ENCODE measurements around the gene ABHD12. TPM values are rescaled to one million over a fixed set of nuclear protein-coding genes. Genes with fewer than 3 reads are reported as not detected.

ABHD12 gene
- total RNA-seq, 1 experiment from 2014 or later: 40.6 TPM

- Histone ChIP-seq H3K9me3 (ENCODE audit: low read depth, low read length, poor library complexity, severe bottlenecking) (no peaks in the 10 kb centered on the region), H3K4me1 (ENCODE audit: insufficient read depth, low read length, poor library complexity, severe bottlenecking) (no peaks in the 10 kb centered on the region), H3K27ac (ENCODE audit: low read depth, low read length, poor library complexity, severe bottlenecking) (no peak overlapping the region), H3K27me3 (replicated peaks; ENCODE audit: insufficient read depth, low read depth, low read length, poor library complexity) (no peaks in the 10 kb centered on the region), H3K4me3 (ENCODE audit: low read depth, low read length, poor library complexity, severe bottlenecking) (no peak overlapping the region), H3K36me3 (ENCODE audit: insufficient read depth, low read length, poor library complexity, severe bottlenecking) (peaks cover 58% of the 10 kb centered on the region)
- DNase-seq (ENCODE audit: low spot score): no peak
- intact Hi-C loops (cut with micrococcal nuclease; ENCODE audit: unreplicated experiment): no loop called here
- POLR2A ChIA-PET (ENCODE audit: low non-redundant PET): no interaction called here
- CTCF ChIA-PET: no interaction called here
- BruUV-seq (replicated peaks): no TSS peak
- no peak for TF ChIP-seq CTCF (conservative IDR thresholded peaks at IDR 0.05; ENCODE audit: low read depth, low read length)
- no peak for TF ChIP-seq EZH2 (IDR thresholded peaks at IDR 0.05; ENCODE audit: borderline replicate concordance, low read depth, low read length, poor library complexity, severe bottlenecking)
These were observed 28.1 kb upstream of the ABHD12 start for GRCh38 chr20:25418776-25419175.

- H3K27ac ChIP-seq (ENCODE audit: low read depth, low read length, poor library complexity, severe bottlenecking): peak overlapping the region; percentile 91
- peak overlapping the region; percentile 81 for H3K4me3 ChIP-seq (ENCODE audit: low read depth, low read length, poor library complexity, severe bottlenecking)
- H3K4me1 ChIP-seq (ENCODE audit: insufficient read depth, low read length, poor library complexity, severe bottlenecking): peaks cover 8% of the 10 kb centered on the region
- ChIA-PET CTCF (interaction anchor here (1.0 kb wide), 1 partner anchor 10 kb away, joined by 3 read pairs; no protein-coding TSS in a partner anchor), POLR2A (ENCODE audit: low non-redundant PET) (interaction anchor here (0.6 kb wide), 1 partner anchor 316 kb away, joined by 4 read pairs; no protein-coding TSS in a partner anchor)
- no peak for TF ChIP-seq EZH2 (IDR thresholded peaks at IDR 0.05; ENCODE audit: borderline replicate concordance, low read depth, low read length, poor library complexity, severe bottlenecking)
- TF ChIP-seq CTCF (conservative IDR thresholded peaks at IDR 0.05; ENCODE audit: low read depth, low read length): no peak
- DNase-seq (ENCODE audit: low spot score): no peak
- no TSS peak for BruUV-seq (replicated peaks)
- H3K36me3 ChIP-seq (ENCODE audit: insufficient read depth, low read length, poor library complexity, severe bottlenecking): peaks cover 11% of the 10 kb centered on the region
- intact Hi-C loops (cut with micrococcal nuclease; ENCODE audit: unreplicated experiment): no loop called here
- no peaks in the 10 kb centered on the region for H3K27me3 ChIP-seq (replicated peaks; ENCODE audit: insufficient read depth, low read depth, low read length, poor library complexity)
- no peaks in the 10 kb centered on the region for H3K9me3 ChIP-seq (ENCODE audit: low read depth, low read length, poor library complexity, severe bottlenecking)
These were observed 18.3 kb upstream of the ABHD12 start for GRCh38 chr20:25408890-25409289.

GRCh38 chr20:25408170-25408547 is 17.5 kb upstream of the ABHD12 start:
- H3K9me3 ChIP-seq (ENCODE audit: low read depth, low read length, poor library complexity, severe bottlenecking): no peaks in the 10 kb centered on the region
- ChIA-PET POLR2A (ENCODE audit: low non-redundant PET) (interaction anchor here (0.6 kb wide), 1 partner anchor 315 kb away, joined by 4 read pairs; no protein-coding TSS in a partner anchor), CTCF (interaction anchor here (1.0 to 1.6 kb wide), 2 partner anchors 9 to 414 kb away, joined by 3 to 4 read pairs; no protein-coding TSS in a partner anchor)
- no peak for DNase-seq (ENCODE audit: low spot score)
- H3K4me1 ChIP-seq (ENCODE audit: insufficient read depth, low read length, poor library complexity, severe bottlenecking): peaks cover 8% of the 10 kb centered on the region
- intact Hi-C loops (cut with micrococcal nuclease; ENCODE audit: unreplicated experiment): no loop called here
- no peak for TF ChIP-seq EZH2 (IDR thresholded peaks at IDR 0.05; ENCODE audit: borderline replicate concordance, low read depth, low read length, poor library complexity, severe bottlenecking)
- no peak for TF ChIP-seq CTCF (conservative IDR thresholded peaks at IDR 0.05; ENCODE audit: low read depth, low read length)
- H3K27me3 ChIP-seq (replicated peaks; ENCODE audit: insufficient read depth, low read depth, low read length, poor library complexity): no peaks in the 10 kb centered on the region
- peaks cover 7% of the 10 kb centered on the region for H3K36me3 ChIP-seq (ENCODE audit: insufficient read depth, low read length, poor library complexity, severe bottlenecking)
- H3K27ac ChIP-seq (ENCODE audit: low read depth, low read length, poor library complexity, severe bottlenecking): peak overlapping the region; percentile 91
- H3K4me3 ChIP-seq (ENCODE audit: low read depth, low read length, poor library complexity, severe bottlenecking): peak overlapping the region; percentile 81
- BruUV-seq (replicated peaks): no TSS peak

Data from A673 (cell line).